Stimulated activated CD4-positive, alpha-beta T cell treated with anti-CD3 and anti-CD28 coated beads, Interleukin-12 subunit alpha, Interleukin-12 subunit beta, amount 100 ng/mL, for 48 hours (primary cell): Measurements from ENCODE around the gene PLA2G2D.

ENCODE experiments used
- DNase-seq, 3 donors: peaks; one replicate each; pipeline ENCODE4 v3.0.0-alpha.2; 2020; ENCODE audit warnings: low read depth in 2 of 3, low spot score in 1 of 3

PLA2G2D gene

GRCh38 chr1:20115479-20115878 lies 3.9 kb downstream of the PLA2G2D start:
- no peak for DNase-seq

- DNase-seq: no peak
These were observed 5.2 kb downstream of the PLA2G2D start for GRCh38 chr1:20114021-20114648.

GRCh38 chr1:20112279-20113000 lies 6.9 kb downstream of the PLA2G2D start:
- no peak for DNase-seq

GRCh38 chr1:20111452-20111851 lies 7.9 kb downstream of the PLA2G2D start:
- DNase-seq: no peak

GRCh38 chr1:20110679-20111078 lies 8.7 kb downstream of the PLA2G2D start:
- DNase-seq: no peak

- DNase-seq: no peak
These were observed 10.0 kb downstream of the PLA2G2D start for GRCh38 chr1:20109223-20109856.

GRCh38 chr1:20108366-20109123 lies 10.8 kb downstream of the PLA2G2D start:
- DNase-seq: no peak

GRCh38 chr1:20107796-20108195 lies 11.5 kb downstream of the PLA2G2D start:
- no peak for DNase-seq

- no peak for DNase-seq
These were observed 12.0 kb downstream of the PLA2G2D start for GRCh38 chr1:20107351-20107750.

- DNase-seq: no peak
These were observed 13.5 kb downstream of the PLA2G2D start for GRCh38 chr1:20105856-20106255.

- DNase-seq: no peak
These were observed 16.5 kb downstream of the PLA2G2D start for GRCh38 chr1:20102875-20103274.

GRCh38 chr1:20100632-20101355 lies 18.5 kb downstream of the PLA2G2D start:
- peak in 2 of 3 donors; percentile 6 to 29 for DNase-seq

- DNase-seq: no peak
These were observed 19.8 kb downstream of the PLA2G2D start for GRCh38 chr1:20099533-20099932.

- DNase-seq: no peak
These were observed 22.4 kb downstream of the PLA2G2D start for GRCh38 chr1:20096840-20097447.

- no peak for DNase-seq
These were observed 23.5 kb downstream of the PLA2G2D start for GRCh38 chr1:20095564-20096434.

GRCh38 chr1:20093940-20094391 lies 25.4 kb downstream of the PLA2G2D start:
- DNase-seq: no peak

GRCh38 chr1:20093303-20093702 lies 26.0 kb downstream of the PLA2G2D start:
- no peak for DNase-seq

GRCh38 chr1:20090641-20091040 lies 28.7 kb downstream of the PLA2G2D start:
- DNase-seq: no peak

- DNase-seq: no peak
These were observed 29.2 kb downstream of the PLA2G2D start for GRCh38 chr1:20090119-20090518.
